VCaP (cell line): ENCODE results near the gene CD47.

Experiments
- H3K27ac ChIP-seq: fragments of 450-650 bp; 2 replicates; pipeline ENCODE4 v1.5.1; 2017
- TF ChIP-seq, protein P1 (sequence below): fragments of 450-650 bp; conservative IDR thresholded peaks from 2 replicates; pipeline ENCODE4 v1.5.1; 2017; ENCODE audit warnings: mild to moderate bottlenecking, moderate library complexity

CD47 gene

GRCh38 chr3:108130701-108131474 lies 40.1 kb upstream of the CD47 start:
- H3K27ac ChIP-seq: no peak overlapping the region
- TF ChIP-seq, protein P1, sequence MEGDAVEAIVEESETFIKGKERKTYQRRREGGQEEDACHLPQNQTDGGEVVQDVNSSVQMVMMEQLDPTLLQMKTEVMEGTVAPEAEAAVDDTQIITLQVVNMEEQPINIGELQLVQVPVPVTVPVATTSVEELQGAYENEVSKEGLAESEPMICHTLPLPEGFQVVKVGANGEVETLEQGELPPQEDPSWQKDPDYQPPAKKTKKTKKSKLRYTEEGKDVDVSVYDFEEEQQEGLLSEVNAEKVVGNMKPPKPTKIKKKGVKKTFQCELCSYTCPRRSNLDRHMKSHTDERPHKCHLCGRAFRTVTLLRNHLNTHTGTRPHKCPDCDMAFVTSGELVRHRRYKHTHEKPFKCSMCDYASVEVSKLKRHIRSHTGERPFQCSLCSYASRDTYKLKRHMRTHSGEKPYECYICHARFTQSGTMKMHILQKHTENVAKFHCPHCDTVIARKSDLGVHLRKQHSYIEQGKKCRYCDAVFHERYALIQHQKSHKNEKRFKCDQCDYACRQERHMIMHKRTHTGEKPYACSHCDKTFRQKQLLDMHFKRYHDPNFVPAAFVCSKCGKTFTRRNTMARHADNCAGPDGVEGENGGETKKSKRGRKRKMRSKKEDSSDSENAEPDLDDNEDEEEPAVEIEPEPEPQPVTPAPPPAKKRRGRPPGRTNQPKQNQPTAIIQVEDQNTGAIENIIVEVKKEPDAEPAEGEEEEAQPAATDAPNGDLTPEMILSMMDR: no peak

DNA sequence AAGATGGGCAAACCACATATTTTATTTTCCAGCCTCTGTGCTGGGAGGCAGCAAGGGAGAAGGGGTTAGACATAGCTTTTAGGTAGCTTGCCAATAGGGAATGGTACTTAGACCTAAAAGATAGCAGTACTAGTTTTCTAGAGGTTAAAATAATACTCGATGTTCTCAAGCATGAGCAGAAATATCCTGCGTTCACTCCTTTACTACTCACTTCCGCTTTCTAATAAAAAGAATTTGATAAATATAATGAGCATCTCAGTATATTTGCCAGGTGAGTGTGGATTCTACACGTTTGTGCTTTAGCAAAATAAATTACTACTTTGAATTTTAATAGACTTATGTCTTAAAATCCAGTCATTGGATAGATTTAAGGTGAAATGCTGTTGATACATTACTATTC lies 39.4 kb upstream of the CD47 start:
- TF ChIP-seq, protein P1: no peak
- H3K27ac ChIP-seq: no peak overlapping the region

DNA sequence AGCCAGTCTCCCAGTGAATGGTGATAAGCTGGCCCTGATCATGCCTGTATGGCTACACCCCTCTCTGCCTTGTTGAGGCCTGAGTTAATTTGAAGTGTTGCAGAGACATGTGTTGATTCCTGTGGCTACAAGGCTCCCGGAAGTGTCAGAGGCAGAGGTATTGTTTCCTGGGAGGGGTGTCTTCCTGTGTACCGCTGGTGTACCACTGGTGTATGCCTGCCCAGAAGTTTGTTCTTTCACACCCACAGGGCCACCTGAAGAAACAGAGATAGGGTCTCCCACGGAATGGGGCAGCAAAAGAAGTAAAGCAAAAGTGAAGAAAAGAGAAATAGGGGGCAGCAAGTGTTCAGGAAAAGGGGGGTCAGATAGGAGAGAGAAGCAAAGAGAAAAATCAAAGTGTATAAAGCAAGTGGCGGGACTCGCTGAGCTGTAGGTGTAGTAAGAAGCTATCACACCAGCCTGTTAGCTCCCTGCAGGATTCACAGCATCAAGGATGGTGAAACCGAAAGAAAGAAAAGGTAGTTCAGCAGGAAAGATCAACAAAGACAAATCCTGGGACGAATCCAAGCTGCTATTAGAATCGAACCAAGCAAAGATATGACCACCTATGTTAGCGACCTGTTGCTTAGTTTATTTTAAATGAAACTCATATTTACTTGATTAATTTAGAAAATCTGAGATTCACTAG lies 36.6 kb upstream of the CD47 start:
- no peak overlapping the region for H3K27ac ChIP-seq
- TF ChIP-seq, protein P1: no peak

- no peak overlapping the region for H3K27ac ChIP-seq
- TF ChIP-seq, protein P1: no peak
Measured at GRCh38 chr3:108126348-108126747, 35.5 kb upstream of the CD47 start.

GRCh38 chr3:108125550-108126071 lies 34.8 kb upstream of the CD47 start:
- TF ChIP-seq, protein P1: no peak
- H3K27ac ChIP-seq: no peak overlapping the region

DNA sequence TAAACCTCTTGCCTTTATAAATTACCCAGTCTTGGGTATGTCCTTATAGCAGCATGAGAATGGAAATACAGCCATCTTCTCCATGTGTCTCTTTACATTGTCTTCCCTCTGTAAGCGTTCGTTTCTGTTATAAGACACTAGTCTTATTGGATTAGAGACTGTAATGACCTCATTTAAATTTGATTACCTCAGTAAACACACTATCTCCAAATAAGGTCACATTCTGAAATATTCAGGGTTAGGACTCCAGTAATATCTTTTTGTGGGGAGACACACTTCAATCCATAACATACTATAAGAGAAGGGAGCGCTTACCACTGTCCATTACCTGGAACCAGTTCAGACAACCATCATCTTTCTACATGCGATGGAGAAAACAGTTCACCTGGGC lies 34.3 kb upstream of the CD47 start:
- no peak overlapping the region for H3K27ac ChIP-seq
- TF ChIP-seq, protein P1: no peak

DNA sequence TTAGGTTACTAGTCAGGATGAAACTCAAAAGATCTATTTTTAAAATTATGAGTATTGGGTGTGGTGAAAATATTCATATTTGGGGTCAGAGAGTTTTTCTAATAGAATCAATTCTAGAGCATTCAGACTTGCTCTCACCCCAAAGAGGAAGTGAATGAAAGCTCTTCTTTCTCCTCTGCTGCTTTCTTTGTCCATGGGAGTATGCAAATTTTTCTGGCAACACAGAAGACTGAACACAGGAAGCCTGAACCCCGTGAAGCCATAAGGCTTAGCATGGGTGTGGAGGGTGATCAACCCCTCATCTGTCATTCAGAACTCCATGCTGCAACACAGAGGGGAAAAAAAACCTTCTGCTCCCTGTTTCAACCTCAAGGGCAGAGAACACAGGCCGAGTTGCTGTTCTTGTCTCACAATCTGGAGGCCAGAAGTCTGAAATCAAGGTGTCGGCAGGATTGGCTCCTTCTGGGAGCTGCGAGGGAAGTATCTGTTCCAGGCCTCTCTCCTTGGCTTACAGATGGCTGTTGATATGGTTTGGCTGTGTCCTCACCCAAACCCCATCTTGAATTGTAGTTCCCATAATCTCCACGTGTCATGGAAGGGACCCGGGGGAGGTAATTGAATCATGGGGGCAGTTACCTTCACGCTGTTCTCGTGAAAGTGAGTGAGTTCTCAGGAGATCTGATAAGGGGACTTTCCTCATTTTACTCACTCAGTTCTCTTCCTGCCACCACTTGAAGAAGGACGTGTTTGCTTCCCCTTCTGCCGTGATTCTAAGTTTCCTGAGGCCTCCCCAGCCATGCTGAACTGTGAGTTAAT lies 33.7 kb upstream of the CD47 start:
- TF ChIP-seq, protein P1: no peak
- H3K27ac ChIP-seq: no peak overlapping the region
